BE2C (cell line): ENCODE data around the gene VPS25. TPM values are rescaled to one million over a fixed set of nuclear protein-coding genes. Genes with fewer than 3 reads are reported as not detected.
"Not testable (repeated sequence)": the region's sequence is repeated elsewhere in the genome, so short reads cannot be mapped to it uniquely, and the experiment has no call there.

Source experiments
- DNase-seq: peaks from one replicate; pipeline ENCODE4 v3.0.0-alpha.2; 2020
- H3K27me3 ChIP-seq: fragments of 250-450 bp; sonication (Bioruptor Pico); 2 replicates; pipeline ENCODE4 v1.5.1; 2020; ENCODE audit warnings: mild to moderate bottlenecking
- H3K36me3 ChIP-seq: fragments of 250-450 bp; sonication (Bioruptor Pico); 2 replicates; pipeline ENCODE4 v1.5.1; 2020; ENCODE audit warnings: mild to moderate bottlenecking
- H3K4me1 ChIP-seq: fragments of 250-450 bp; sonication (Bioruptor Pico); 2 replicates; pipeline ENCODE4 v1.5.1; 2020
- H3K4me3 ChIP-seq: 2 replicates; pipeline ENCODE4 v1.5.1; 2011; ENCODE audit warnings: low read depth, low read length
- H3K9me3 ChIP-seq: fragments of 250-450 bp; sonication (Bioruptor Pico); 2 replicates; pipeline ENCODE4 v1.5.1; 2020
- CTCF ChIP-seq: IDR thresholded peaks from 2 replicates; pipeline ENCODE4 v1.5.1; 2012; ENCODE audit warnings: mild to moderate bottlenecking, low read depth, low read length
- polyA plus RNA-seq: library from polyadenylated mRNA; unstranded; fragments of >200 nt; gene quantifications from one replicate; pipeline ENCODE4 v1.2.1, GENCODE V29; 2012; ENCODE audit warnings: low read depth, missing spikeins; ENCODE audit not compliant: insufficient read length, insufficient read depth

The VPS25 gene
- polyA plus RNA-seq = 180 TPM

GRCh38 chr17:42773290-42774035 is at the start of gene VPS25:
Gene VPS25 (plus strand): TSS chr17:42773449. CDS start chr17:42773476, 27 bp downstream.
- H3K27me3 ChIP-seq = no peaks in the 10 kb centered on the region; the same call in 1 of the 2 replicates
- peaks cover 18% of the 10 kb centered on the region for H3K36me3 ChIP-seq
- peak; percentile 79 for DNase-seq
- peak; percentile 44 for TF ChIP-seq CTCF
- peak within 1 kb of the TSS; percentile 88 for H3K4me3 ChIP-seq
- peaks cover 3% of the 10 kb centered on the region; the same call in 1 of the 2 replicates for H3K4me1 ChIP-seq
- H3K9me3 ChIP-seq = no peaks in the 10 kb centered on the region

DNA sequence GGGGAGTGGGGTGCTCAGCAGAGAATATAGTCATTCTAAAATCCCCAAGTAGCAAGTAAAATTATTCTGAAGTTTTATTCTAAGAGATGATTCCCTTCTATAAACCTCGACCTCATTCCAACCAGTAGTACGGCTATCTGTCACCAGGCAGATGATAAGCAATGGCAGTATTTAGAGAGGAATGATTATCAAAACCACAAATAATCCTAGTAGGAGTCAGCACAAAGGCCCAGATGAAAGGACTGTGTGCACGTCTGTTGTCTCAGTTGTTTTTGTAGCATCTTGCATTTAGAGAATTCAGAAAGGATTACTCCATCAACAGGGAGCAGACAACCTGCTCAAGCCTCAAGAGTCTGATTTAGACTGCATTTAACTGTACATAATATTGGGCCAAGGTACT is 49.6 kb upstream of the VPS25 start:
- no peak overlapping the region for H3K4me3 ChIP-seq
- TF ChIP-seq CTCF = no peak
- no peaks in the 10 kb centered on the region for H3K4me1 ChIP-seq
- H3K9me3 ChIP-seq = no peaks in the 10 kb centered on the region
- DNase-seq = no peak
- peaks cover 33% of the 10 kb centered on the region for H3K36me3 ChIP-seq
- no peaks in the 10 kb centered on the region for H3K27me3 ChIP-seq

DNA sequence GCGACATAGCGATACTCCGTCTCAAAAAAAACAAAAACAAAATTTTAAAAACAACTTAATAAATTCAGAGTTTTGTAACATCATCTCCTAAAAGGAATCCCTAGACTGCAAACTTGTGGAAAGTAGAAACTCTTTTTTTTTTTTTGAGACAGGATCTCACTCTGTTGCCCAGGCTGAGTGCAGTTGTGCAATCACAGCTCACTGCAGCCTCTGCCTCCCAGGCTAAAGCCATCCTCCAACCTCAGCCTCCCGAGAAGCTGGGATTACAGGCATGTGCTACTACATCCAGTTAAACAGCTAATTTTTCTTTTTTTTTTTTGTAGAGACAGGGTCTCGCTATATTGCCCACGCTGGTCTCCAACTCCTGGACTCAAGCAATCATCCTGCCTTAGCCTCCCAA is 48.1 kb upstream of the VPS25 start:
- no peaks in the 10 kb centered on the region for H3K27me3 ChIP-seq
- no peaks in the 10 kb centered on the region for H3K9me3 ChIP-seq
- no peak for DNase-seq
- H3K36me3 ChIP-seq = peaks cover 22% of the 10 kb centered on the region
- no peak for TF ChIP-seq CTCF
- H3K4me3 ChIP-seq = no peak overlapping the region
- no peaks in the 10 kb centered on the region for H3K4me1 ChIP-seq

GRCh38 chr17:42740699-42741098 is 32.5 kb upstream of the VPS25 start:
- Histone ChIP-seq H3K9me3 (peaks cover 4% of the 10 kb centered on the region), H3K36me3 (no peaks in the 10 kb centered on the region), H3K4me3 (no peak overlapping the region), H3K4me1 (no peaks in the 10 kb centered on the region), H3K27me3 (no peaks in the 10 kb centered on the region)
- DNase-seq = no peak
- TF ChIP-seq CTCF = no peak

GRCh38 chr17:42742916-42743315 is 30.3 kb upstream of the VPS25 start:
- H3K4me3 ChIP-seq, H3K27me3 ChIP-seq, H3K36me3 ChIP-seq, H3K4me1 ChIP-seq, DNase-seq, H3K9me3 ChIP-seq: not testable (repeated sequence)

- H3K27me3 ChIP-seq = no peaks in the 10 kb centered on the region
- no peak for DNase-seq
- H3K4me1 ChIP-seq = no peaks in the 10 kb centered on the region
- no peaks in the 10 kb centered on the region for H3K36me3 ChIP-seq
- peaks cover 4% of the 10 kb centered on the region for H3K9me3 ChIP-seq
- peak overlapping the region; percentile 77 for H3K4me3 ChIP-seq
- TF ChIP-seq CTCF = peak; percentile 18; the same call in 1 of the 2 replicates
Observed at GRCh38 chr17:42743595-42744282, 29.5 kb upstream of the VPS25 start.
